Measurements from ENCODE around the gene TMPRSS15.

TMPRSS15 gene

GRCh38 chr21:18335651-18336236 lies 67.8 kb downstream of the TMPRSS15 start:
- ATAC-seq (ENCODE audit: low read depth): no peak
- TF ChIP-seq CTCF (IDR thresholded peaks at IDR 0.05; ENCODE audit: poor library complexity, severe bottlenecking): no peak
- DNase-seq (ENCODE audit: low spot score): no peak
- Histone ChIP-seq H3K27me3 (ENCODE audit: insufficient read depth, poor library complexity, severe bottlenecking) (no peaks in the 10 kb centered on the region), H3K4me1 (ENCODE audit: insufficient read depth, poor library complexity, severe bottlenecking) (no peaks in the 10 kb centered on the region), H3K27ac (ENCODE audit: poor library complexity, severe bottlenecking) (no peak overlapping the region), H3K36me3 (ENCODE audit: low read depth) (no peaks in the 10 kb centered on the region), H3K9me3 (ENCODE audit: severe bottlenecking) (no peaks in the 10 kb centered on the region), H3K4me3 (ENCODE audit: severe bottlenecking) (no peak overlapping the region)

- Histone ChIP-seq H3K4me3 (ENCODE audit: severe bottlenecking) (no peak overlapping the region), H3K27ac (ENCODE audit: poor library complexity, severe bottlenecking) (no peak overlapping the region), H3K9me3 (ENCODE audit: severe bottlenecking) (no peaks in the 10 kb centered on the region), H3K36me3 (ENCODE audit: low read depth) (no peaks in the 10 kb centered on the region), H3K27me3 (ENCODE audit: insufficient read depth, poor library complexity, severe bottlenecking) (no peaks in the 10 kb centered on the region), H3K4me1 (ENCODE audit: insufficient read depth, poor library complexity, severe bottlenecking) (no peaks in the 10 kb centered on the region)
- TF ChIP-seq CTCF (IDR thresholded peaks at IDR 0.05; ENCODE audit: poor library complexity, severe bottlenecking): no peak
- ATAC-seq (ENCODE audit: low read depth) (no peak), DNase-seq (ENCODE audit: low spot score) (no peak)
These were observed 69.5 kb downstream of the TMPRSS15 start for GRCh38 chr21:18334066-18334465.

GRCh38 chr21:18318156-18318555 lies 85.4 kb downstream of the TMPRSS15 start:
- Histone ChIP-seq H3K4me3 (ENCODE audit: severe bottlenecking) (no peak overlapping the region), H3K36me3 (ENCODE audit: low read depth) (no peaks in the 10 kb centered on the region), H3K27me3 (ENCODE audit: insufficient read depth, poor library complexity, severe bottlenecking) (no peaks in the 10 kb centered on the region), H3K9me3 (ENCODE audit: severe bottlenecking) (peaks cover 2% of the 10 kb centered on the region), H3K27ac (ENCODE audit: poor library complexity, severe bottlenecking) (no peak overlapping the region), H3K4me1 (ENCODE audit: insufficient read depth, poor library complexity, severe bottlenecking) (no peaks in the 10 kb centered on the region)
- DNase-seq (ENCODE audit: low spot score): no peak
- no peak for TF ChIP-seq CTCF (IDR thresholded peaks at IDR 0.05; ENCODE audit: poor library complexity, severe bottlenecking)
- ATAC-seq (ENCODE audit: low read depth): no peak

- no peak for ATAC-seq (ENCODE audit: low read depth)
- Histone ChIP-seq H3K4me1 (ENCODE audit: insufficient read depth, poor library complexity, severe bottlenecking) (no peaks in the 10 kb centered on the region), H3K27me3 (ENCODE audit: insufficient read depth, poor library complexity, severe bottlenecking) (peaks cover 19% of the 10 kb centered on the region), H3K27ac (ENCODE audit: poor library complexity, severe bottlenecking) (no peak overlapping the region), H3K36me3 (ENCODE audit: low read depth) (no peaks in the 10 kb centered on the region), H3K9me3 (ENCODE audit: severe bottlenecking) (no peaks in the 10 kb centered on the region), H3K4me3 (ENCODE audit: severe bottlenecking) (no peak overlapping the region)
- DNase-seq (ENCODE audit: low spot score): no peak
- no peak for TF ChIP-seq CTCF (IDR thresholded peaks at IDR 0.05; ENCODE audit: poor library complexity, severe bottlenecking)
These were observed 105.4 kb downstream of the TMPRSS15 start for GRCh38 chr21:18298228-18298627.

- Histone ChIP-seq H3K9me3 (ENCODE audit: severe bottlenecking) (no peaks in the 10 kb centered on the region), H3K4me3 (ENCODE audit: severe bottlenecking) (no peak overlapping the region), H3K36me3 (ENCODE audit: low read depth) (no peaks in the 10 kb centered on the region), H3K4me1 (ENCODE audit: insufficient read depth, poor library complexity, severe bottlenecking) (no peaks in the 10 kb centered on the region), H3K27ac (ENCODE audit: poor library complexity, severe bottlenecking) (no peak overlapping the region), H3K27me3 (ENCODE audit: insufficient read depth, poor library complexity, severe bottlenecking) (peaks cover 5% of the 10 kb centered on the region)
- ATAC-seq (ENCODE audit: low read depth) (no peak), DNase-seq (ENCODE audit: low spot score) (no peak)
- no peak for TF ChIP-seq CTCF (IDR thresholded peaks at IDR 0.05; ENCODE audit: poor library complexity, severe bottlenecking)
These were observed 109.5 kb downstream of the TMPRSS15 start for GRCh38 chr21:18294100-18294499.
